ENCODE measurements around the gene ATP4A.

Gene ATP4A

GRCh38 chr19:35534803-35535480 is 28.5 kb downstream of the ATP4A start:
- peaks cover 44% of the 10 kb centered on the region for H3K27me3 ChIP-seq (ENCODE audit: insufficient read depth, low read depth)
- H3K4me1 ChIP-seq (ENCODE audit: low read depth, poor library complexity, severe bottlenecking), result no peaks in the 10 kb centered on the region
- no peak overlapping the region for H3K4me3 ChIP-seq (IDR thresholded peaks at IDR 0.05; ENCODE audit: insufficient read depth, low read depth, low read length)
- no peaks in the 10 kb centered on the region for H4K20me1 ChIP-seq (ENCODE audit: insufficient read depth)
- no peak for TF ChIP-seq CTCF (conservative IDR thresholded peaks at IDR 0.05; ENCODE audit: low read depth, low read length)
- no peak overlapping the region for H3K9ac ChIP-seq
- no peaks in the 10 kb centered on the region for H3K36me3 ChIP-seq (ENCODE audit: insufficient read depth)
- no peak overlapping the region for H2AFZ ChIP-seq (ENCODE audit: low read depth)
- H3K27ac ChIP-seq, result no peak overlapping the region
- no peak overlapping the region for H3K4me2 ChIP-seq
- no peaks in the 10 kb centered on the region for H3K79me2 ChIP-seq (ENCODE audit: insufficient read depth, low read depth)

GRCh38 chr19:35533822-35534392 is 29.6 kb downstream of the ATP4A start:
- H2AFZ ChIP-seq (ENCODE audit: low read depth), result no peak overlapping the region
- H3K27me3 ChIP-seq (ENCODE audit: insufficient read depth, low read depth), result peaks cover 55% of the 10 kb centered on the region
- no peak overlapping the region for H3K9ac ChIP-seq
- H4K20me1 ChIP-seq (ENCODE audit: insufficient read depth), result no peaks in the 10 kb centered on the region
- no peaks in the 10 kb centered on the region for H3K79me2 ChIP-seq (ENCODE audit: insufficient read depth, low read depth)
- H3K4me1 ChIP-seq (ENCODE audit: low read depth, poor library complexity, severe bottlenecking), result no peaks in the 10 kb centered on the region
- no peak overlapping the region for H3K4me3 ChIP-seq (IDR thresholded peaks at IDR 0.05; ENCODE audit: insufficient read depth, low read depth, low read length)
- H3K27ac ChIP-seq, result no peak overlapping the region
- H3K36me3 ChIP-seq (ENCODE audit: insufficient read depth), result no peaks in the 10 kb centered on the region
- TF ChIP-seq CTCF (conservative IDR thresholded peaks at IDR 0.05; ENCODE audit: low read depth, low read length), result no peak
- no peak overlapping the region for H3K4me2 ChIP-seq

GRCh38 chr19:35533201-35533821 is 30.1 kb downstream of the ATP4A start, which contains the start of gene GAPDHS:
GAPDHS (plus strand) TSS chr19:35533456; CDS start chr19:35533528, 72 bp downstream.
- peaks cover 61% of the 10 kb centered on the region for H3K27me3 ChIP-seq (ENCODE audit: insufficient read depth, low read depth)
- no peaks in the 10 kb centered on the region for H3K79me2 ChIP-seq (ENCODE audit: insufficient read depth, low read depth)
- no peak for TF ChIP-seq CTCF (conservative IDR thresholded peaks at IDR 0.05; ENCODE audit: low read depth, low read length)
- no peak within 1 kb of the TSS for H3K27ac ChIP-seq
- no peaks in the 10 kb centered on the region for H3K36me3 ChIP-seq (ENCODE audit: insufficient read depth)
- no peaks in the 10 kb centered on the region for H3K4me1 ChIP-seq (ENCODE audit: low read depth, poor library complexity, severe bottlenecking)
- no peaks in the 10 kb centered on the region for H4K20me1 ChIP-seq (ENCODE audit: insufficient read depth)
- H3K4me2 ChIP-seq, result no peak within 1 kb of the TSS
- H2AFZ ChIP-seq (ENCODE audit: low read depth), result no peak within 1 kb of the TSS
- no peak within 1 kb of the TSS for H3K4me3 ChIP-seq (IDR thresholded peaks at IDR 0.05; ENCODE audit: insufficient read depth, low read depth, low read length)
- no peak within 1 kb of the TSS for H3K9ac ChIP-seq

GRCh38 chr19:35531291-35531690 is 32.2 kb downstream of the ATP4A start:
- no peak overlapping the region for H3K27ac ChIP-seq
- H3K4me3 ChIP-seq (IDR thresholded peaks at IDR 0.05; ENCODE audit: insufficient read depth, low read depth, low read length), result no peak overlapping the region
- H3K36me3 ChIP-seq (ENCODE audit: insufficient read depth), result no peaks in the 10 kb centered on the region
- no peaks in the 10 kb centered on the region for H3K4me1 ChIP-seq (ENCODE audit: low read depth, poor library complexity, severe bottlenecking)
- TF ChIP-seq CTCF (conservative IDR thresholded peaks at IDR 0.05; ENCODE audit: low read depth, low read length), result no peak
- no peak overlapping the region for H2AFZ ChIP-seq (ENCODE audit: low read depth)
- no peaks in the 10 kb centered on the region for H3K79me2 ChIP-seq (ENCODE audit: insufficient read depth, low read depth)
- H3K27me3 ChIP-seq (ENCODE audit: insufficient read depth, low read depth), result peaks cover 68% of the 10 kb centered on the region
- H3K4me2 ChIP-seq, result no peak overlapping the region
- no peaks in the 10 kb centered on the region for H4K20me1 ChIP-seq (ENCODE audit: insufficient read depth)
- no peak overlapping the region for H3K9ac ChIP-seq
